GM18951 (cell line): ENCODE measurements around the gene PGLYRP4.

ENCODE experiments used
- POLR2A ChIP-seq: IDR thresholded peaks from 4 replicates; pipeline ENCODE4 v1.6.1; 2011; ENCODE audit warnings: mild to moderate bottlenecking; ENCODE audit not compliant: insufficient read length, insufficient read depth; ENCODE audit errors: extremely low read depth
- in situ Hi-C: fragments of 300-500 bp; cut with MboI; formaldehyde crosslinking; loops from one replicate; pipeline ENCODE4 v1.12.0; 2022; ENCODE audit warnings: low sequenced_read_pairs, mixed read lengths, inconsistent platforms; ENCODE audit not compliant: unreplicated experiment

PGLYRP4 gene

DNA sequence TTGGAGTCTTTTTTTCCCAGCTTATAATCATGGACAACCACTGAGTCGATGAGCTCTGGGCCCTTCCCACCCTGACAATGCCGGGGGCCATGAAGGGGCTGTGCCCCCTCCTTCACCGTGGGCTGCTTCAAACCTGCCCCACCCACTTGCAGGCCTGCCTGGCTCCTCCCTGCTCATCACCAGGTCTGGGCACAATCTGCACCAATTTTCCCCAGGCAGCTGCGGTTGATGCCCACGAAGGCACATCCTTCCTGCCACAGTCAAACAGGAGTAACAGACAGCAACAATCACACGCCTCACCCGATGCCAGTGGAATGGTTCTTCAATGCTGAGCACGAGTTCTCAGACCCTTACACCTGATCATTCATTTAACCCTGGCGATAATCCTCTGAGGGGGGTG is 54.8 kb downstream of the PGLYRP4 start:
- in situ Hi-C loops = no loop called here
- TF ChIP-seq POLR2A = no peak

DNA sequence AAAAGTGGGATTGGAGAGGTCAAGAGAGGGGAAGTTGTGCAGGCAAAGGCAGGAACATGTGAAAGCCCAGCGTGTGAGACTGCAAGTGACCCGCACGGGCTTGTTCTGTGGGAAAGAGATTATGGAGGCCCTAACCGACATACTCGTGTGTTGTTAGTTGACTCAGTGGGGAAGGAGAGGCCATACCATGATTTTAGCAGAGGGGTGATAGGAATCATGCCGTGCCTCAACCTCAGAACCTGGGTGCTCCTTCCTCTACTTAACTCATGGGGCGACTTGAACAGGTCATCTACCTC is 55.2 kb downstream of the PGLYRP4 start:
- in situ Hi-C loops = no loop called here
- no peak for TF ChIP-seq POLR2A

GRCh38 chr1:153292740-153293479 is 55.7 kb downstream of the PGLYRP4 start:
- in situ Hi-C loops = no loop called here
- TF ChIP-seq POLR2A = no peak

GRCh38 chr1:153292185-153292584 is 56.5 kb downstream of the PGLYRP4 start:
- in situ Hi-C loops = no loop called here
- no peak for TF ChIP-seq POLR2A

DNA sequence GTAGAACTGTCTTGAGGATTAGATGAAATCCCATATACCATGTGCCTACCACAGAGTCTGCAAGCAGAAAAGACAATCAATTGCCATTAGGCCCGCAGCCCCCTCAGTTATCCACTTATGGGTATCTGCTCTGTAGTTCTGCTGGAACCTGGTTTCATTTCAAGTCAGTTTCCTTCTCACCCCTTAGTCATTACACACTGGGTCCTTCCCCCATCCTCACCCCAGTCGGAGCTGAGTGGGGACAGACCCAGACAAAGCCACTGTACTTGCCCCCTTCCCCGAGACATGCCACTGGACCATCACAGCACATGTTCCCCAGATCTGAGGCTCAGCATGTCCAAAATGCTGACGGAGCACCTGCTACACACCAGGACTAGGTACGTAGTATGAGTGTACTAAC is 57.1 kb downstream of the PGLYRP4 start:
- TF ChIP-seq POLR2A = no peak
- in situ Hi-C loops = no loop called here

DNA sequence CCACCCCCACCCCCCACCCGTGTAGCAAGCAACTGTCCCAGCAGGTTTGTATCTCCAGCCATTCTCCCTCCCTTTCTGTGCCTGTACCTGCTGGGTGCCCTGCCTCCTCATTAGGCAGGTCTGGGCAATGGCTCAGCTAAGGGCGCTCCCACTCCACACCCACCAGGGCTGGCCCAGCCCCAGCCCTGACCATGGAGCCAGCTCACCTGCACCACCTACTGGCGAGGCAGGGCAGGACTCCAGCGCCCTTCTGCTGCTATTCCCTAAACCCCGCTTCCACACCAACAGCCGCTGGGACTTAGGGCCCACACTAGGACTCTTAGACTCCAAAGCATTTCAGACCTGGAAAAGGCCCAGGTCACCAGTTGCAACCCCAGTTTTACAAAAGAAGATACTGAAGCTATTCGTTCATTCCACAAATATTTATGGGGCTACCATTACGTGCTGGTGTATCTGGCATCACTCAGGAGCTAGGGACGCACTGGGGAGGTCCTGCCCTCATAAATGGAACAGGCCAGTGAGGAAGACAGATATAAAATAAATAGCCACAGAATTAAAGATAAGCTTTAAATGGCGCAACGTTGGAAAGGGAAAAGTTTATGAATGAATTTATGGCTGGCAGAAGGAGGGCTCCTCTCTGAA is 59.9 kb downstream of the PGLYRP4 start:
- TF ChIP-seq POLR2A = no peak
- in situ Hi-C loops = no loop called here
